GM12878 (cell line): ENCODE measurements around the gene ZNF10. TPM values are rescaled to one million over a fixed set of nuclear protein-coding genes. Genes with fewer than 3 reads are reported as not detected.

ENCODE experiments used
- ATAC-seq: fragments of 200-7000 bp; cut with Tn5 transposase; 3 replicates; pipeline ENCODE4 v1.9.1; 2020; ENCODE audit warnings: mild to moderate bottlenecking, moderate library complexity
- BruUV-seq: library from RNA; stranded (reverse); fragments of 400-500 nt; replicated peaks from 2 replicates; lab custom pipeline; 2021; lab: Mats Ljungman, UMichigan
- CTCF ChIA-PET: fragments of 300-600 bp; sonication (Branson Sonifier 250); formaldehyde crosslinking; extraction: SDS; loops from one replicate; lab custom pipeline; 2021; ENCODE audit warnings: inconsistent platforms; lab: Yijun Ruan, JAX
- POLR2A ChIA-PET: fragments of 350-600 bp; formaldehyde crosslinking; extraction: SDS; loops from one replicate; lab custom pipeline; 2021; ENCODE audit warnings: inconsistent platforms; lab: Charles Lee
- RAD21 ChIA-PET: fragments of 300-600 bp; sonication (Branson Sonifier 250); formaldehyde crosslinking; loops from one replicate; lab custom pipeline; 2023; ENCODE audit warnings: antibody characterized with exemption; ENCODE audit not compliant: unreplicated experiment; lab: Charles Lee
- SMC1A ChIA-PET: fragments of 300-600 bp; sonication (Branson Sonifier 250); formaldehyde crosslinking; loops from one replicate; lab custom pipeline; 2023; ENCODE audit not compliant: unreplicated experiment, uncharacterized antibody; lab: Charles Lee
- DNase-seq: peaks from one replicate; pipeline ENCODE4 v3.0.0-alpha.2; 2011; ENCODE audit warnings: low read depth, low spot score
- FAIRE-seq: peaks from 3 replicates; lab custom pipeline; 2011; peaks lifted over from hg19 to GRCh38; lab: Jason Lieb, UNC
- H2AFZ ChIP-seq: 2 replicates; pipeline ENCODE4 v1.6.0; 2011; ENCODE audit warnings: low read depth, low read length, control low read depth; ENCODE audit not compliant: control insufficient read depth
- H3K27ac ChIP-seq: 2 replicates; pipeline ENCODE4 v1.5.1; 2011; ENCODE audit warnings: control low read depth; ENCODE audit not compliant: control insufficient read depth, insufficient read depth
- H3K27me3 ChIP-seq, 2 experiments: replicated peaks in 1 of 2; 2 replicates each; pipeline versions ENCODE4 v1.6.0 to v1.6.1; 2011; ENCODE audit warnings: low read length in 1 of 2; ENCODE audit not compliant: control insufficient read depth in 2 of 2, insufficient read depth in 2 of 2
- H3K36me3 ChIP-seq, 2 experiments: 2 replicates each; pipeline ENCODE4 v1.5.1; 2011; ENCODE audit warnings: low read length in 1 of 2; ENCODE audit not compliant: control insufficient read depth in 2 of 2, insufficient read depth in 2 of 2
- H3K4me1 ChIP-seq: 2 replicates; pipeline ENCODE4 v1.6.1; 2011; ENCODE audit warnings: mild to moderate bottlenecking, low read length, moderate library complexity, mixed read lengths; ENCODE audit not compliant: control insufficient read depth, insufficient read depth
- H3K4me2 ChIP-seq: 2 replicates; pipeline ENCODE4 v1.6.0; 2011; ENCODE audit warnings: control low read depth; ENCODE audit not compliant: control insufficient read depth, insufficient read depth
- H3K4me3 ChIP-seq: fragments of 200-600 bp; sonication (generic); 2 replicates; pipeline ENCODE4 v1.5.1; 2016
- H3K79me2 ChIP-seq: 2 replicates; pipeline ENCODE4 v1.6.0; 2011; ENCODE audit warnings: low read length; ENCODE audit not compliant: control insufficient read depth, insufficient read depth
- H3K9ac ChIP-seq: 2 replicates; pipeline ENCODE4 v1.8.0; 2011; ENCODE audit warnings: low read length, control low read depth, mixed read lengths; ENCODE audit not compliant: control insufficient read depth, insufficient read depth
- H3K9me3 ChIP-seq: replicated peaks from 3 replicates; pipeline ENCODE4 v1.5.1; 2011; ENCODE audit warnings: mild to moderate bottlenecking, low read length; ENCODE audit not compliant: control insufficient read depth, insufficient read depth
- H4K20me1 ChIP-seq: 2 replicates; pipeline ENCODE4 v1.6.0; 2011; ENCODE audit not compliant: control insufficient read depth, insufficient read depth
- ATF3 ChIP-seq: IDR thresholded peaks from 2 replicates; pipeline ENCODE4 v1.6.1; 2011; ENCODE audit warnings: low read depth, mild to moderate bottlenecking, low read length, moderate library complexity, borderline replicate concordance; ENCODE audit errors: extremely low read depth
- CHD2 ChIP-seq: IDR thresholded peaks from 2 replicates; pipeline ENCODE4 v1.6.1; 2011; ENCODE audit warnings: low read depth, low read length, improper control_type of control experiment, borderline replicate concordance
- HDAC2 ChIP-seq: fragments of 200-600 bp; sonication (generic); IDR thresholded peaks from 2 replicates; pipeline ENCODE4 v1.6.1; 2017
- POLR2A ChIP-seq: IDR thresholded peaks from 2 replicates; pipeline ENCODE4 v1.6.1; 2011; ENCODE audit warnings: low read depth, mild to moderate bottlenecking, low read length
- RELA ChIP-seq: fragments of 450-650 bp; IDR thresholded peaks from 2 replicates; pipeline ENCODE4 v1.8.0; 2014; ENCODE audit warnings: borderline replicate concordance; ENCODE audit not compliant: partially characterized antibody
- RELB ChIP-seq: fragments of 450-650 bp; IDR thresholded peaks from 2 replicates; pipeline ENCODE4 v1.6.1; 2017; ENCODE audit warnings: low read depth, mild to moderate bottlenecking, moderate library complexity
- ZBTB33 ChIP-seq: fragments of 450-650 bp; IDR thresholded peaks from 2 replicates; pipeline ENCODE4 v1.6.1; 2017; ENCODE audit warnings: mild to moderate bottlenecking
- WGBS: methylation state at CpG from one replicate; pipeline ENCODE4 v1.1.6; 2016; ENCODE audit warnings: low lambda C conversion rate; ENCODE audit not compliant: insufficient replicate concordance, insufficient coverage; ENCODE audit errors: missing lambda C conversion rate; 5-methylcytosine and 5-hydroxymethylcytosine counted together
- in situ Hi-C: fragments of 300-500 bp; cut with MboI; formaldehyde crosslinking; loops from 9 replicates; pipeline ENCODE4 v1.14.3; 2018; ENCODE audit warnings: mixed read lengths
- intact Hi-C: fragments of 100-400 bp; cut with micrococcal nuclease; formaldehyde crosslinking; loops from one replicate; pipeline ENCODE4 v1.14.2; 2022; ENCODE audit not compliant: unreplicated experiment
- polyA plus RNA-seq, 11 experiments: library from polyadenylated mRNA; depleted of rRNA in 4 of 11; unstranded in 6 of 11; stranded (reverse) in 5 of 11; fragments of >200 nt; fragmentation: Nextera tagmentation in 4 of 11; fragmentation: Illumina TruSeq in 1 of 11; extraction: Ambion mirVana in 4 of 11; extraction: Trizol in 1 of 11; gene quantifications; 1 replicate in 1 of 11; 2 replicates in 10 of 11; pipeline versions ENCODE4 v1.2.1 to v1.2.3, GENCODE V29; 2011 to 2016; ENCODE audit warnings: inconsistent platforms in 2 of 11, missing spikeins in 2 of 11, low read depth in 1 of 11
- total RNA-seq, 4 experiments: library from RNA; depleted of rRNA in 3 of 4; stranded (reverse); fragments of >200 nt in 3 of 4; fragmentation: Illumina TruSeq in 1 of 4; extraction: Trizol in 1 of 4; gene quantifications; 2 replicates each; pipeline versions ENCODE4 v1.2.1 to v1.2.3, GENCODE V29; 2013 to 2021

ZNF10 gene
- total and polyA plus RNA-seq, 10 of the 15 experiments (the other 5 are each of a cell fraction or from before 2014, with no cell fraction given), result 1.7 to 4.2 (median 2.9) TPM

GRCh38 chr12:133107121-133107520 is 23.3 kb upstream of the ZNF10 start:
- ATAC-seq, result no peak
- CTCF ChIA-PET, result no interaction called here
- no peak overlapping the region for H3K9ac ChIP-seq
- BruUV-seq, result no TSS peak
- no peak for FAIRE-seq
- in situ Hi-C loops, result no loop called here
- H3K4me2 ChIP-seq, result no peak overlapping the region
- no peak for DNase-seq
- SMC1A ChIA-PET, result no interaction called here
- H4K20me1 ChIP-seq, result no peaks in the 10 kb centered on the region
- 50% methylated on average over 1 of the region's 1 CpG for whole genome bisulfite sequencing
- no peaks in the 10 kb centered on the region for H3K4me1 ChIP-seq
- POLR2A ChIA-PET, result no interaction called here
- RAD21 ChIA-PET, result no interaction called here
- no peak for TF ChIP-seq CHD2
- no peak for TF ChIP-seq RELA
- TF ChIP-seq POLR2A, result no peak
- no peak for TF ChIP-seq RELB
- TF ChIP-seq ZBTB33, result no peak
- TF ChIP-seq HDAC2, result no peak
- no peak for TF ChIP-seq ATF3
- no peak overlapping the region for H3K27ac ChIP-seq
- H3K79me2 ChIP-seq, result no peaks in the 10 kb centered on the region
- H2AFZ ChIP-seq, result no peak overlapping the region
- peaks cover 44% of the 10 kb centered on the region for H3K9me3 ChIP-seq
- peaks cover 0 to 14% of the 10 kb centered on the region in 2 experiments; a peak in 1 of 4 replicates for H3K36me3 ChIP-seq
- H3K27me3 ChIP-seq, result no peaks in the 10 kb centered on the region
- intact Hi-C loops, result no loop called here
- no peak overlapping the region for H3K4me3 ChIP-seq
